Type B pancreatic cell (in vitro differentiated cells): ENCODE results near the gene KIAA1755. TPM values are rescaled to one million over a fixed set of nuclear protein-coding genes. Genes with fewer than 3 reads are reported as not detected.
A peak's percentile ranks its signal among the peaks of the same experiment; 100 is the strongest.

Experiments
- DNase-seq: peaks from one replicate; pipeline ENCODE4 v3.0.0; 2021; ENCODE audit warnings: mixed read lengths; ENCODE audit not compliant: unreplicated experiment; ENCODE audit errors: extremely low spot score
- H3K27ac Mint-ChIP-seq: 2 replicates; pipeline ENCODE4 v1.8.0; 2021; ENCODE audit warnings: mild to moderate bottlenecking, mixed read lengths
- H3K27me3 Mint-ChIP-seq: 2 replicates; pipeline ENCODE4 v1.8.0; 2021; ENCODE audit warnings: mixed read lengths
- H3K36me3 Mint-ChIP-seq: 2 replicates; pipeline ENCODE4 v1.8.0; 2021; ENCODE audit warnings: mixed read lengths
- H3K4me1 Mint-ChIP-seq: one replicate; pipeline ENCODE4 v1.8.0; 2021; ENCODE audit warnings: mixed read lengths; ENCODE audit not compliant: unreplicated experiment
- H3K4me3 Mint-ChIP-seq: 2 replicates; pipeline ENCODE4 v1.8.0; 2021; ENCODE audit warnings: mild to moderate bottlenecking, mixed read lengths
- H3K9me3 Mint-ChIP-seq: 2 replicates; pipeline ENCODE4 v1.8.0; 2021; ENCODE audit warnings: mixed read lengths
- total RNA-seq: library from RNA; stranded (reverse); gene quantifications from 2 replicates; pipeline ENCODE4 v1.2.1, GENCODE V29; 2021; ENCODE audit warnings: low replicate concordance
- TF ChIP-seq, protein P1 (sequence below): fragments of 200-600 bp; sonication (generic); conservative IDR thresholded peaks from 2 replicates; pipeline ENCODE4 v1.5.0; 2021; ENCODE audit warnings: antibody characterized with exemption, mild to moderate bottlenecking

Gene KIAA1755
- total RNA-seq, 1 donor from 2014 or later = 4.7 TPM

DNA sequence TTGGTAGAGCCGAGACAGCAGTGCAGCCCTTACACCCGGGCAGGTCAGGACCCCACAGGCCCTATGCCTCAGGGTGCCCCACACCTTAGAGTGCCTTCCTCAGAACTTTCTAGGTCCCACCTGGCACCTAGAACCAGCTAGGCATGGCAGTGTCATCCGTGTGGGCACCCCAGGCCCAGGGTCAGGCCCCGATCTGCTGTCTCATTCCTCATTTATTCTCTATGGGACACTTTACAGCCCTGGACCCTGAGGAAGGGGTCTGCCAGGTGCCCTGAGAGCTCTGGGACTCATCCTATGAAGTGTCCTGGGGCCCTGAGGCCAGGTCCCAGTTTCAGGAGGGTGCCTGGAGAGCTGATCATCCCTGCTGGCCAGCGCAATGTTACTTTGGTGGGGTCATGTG lies 35.3 kb upstream of the KIAA1755 start:
- Mint-ChIP-seq H3K4me3 (no peak overlapping the region), H3K27ac (no peak overlapping the region), H3K27me3 (no peaks in the 10 kb centered on the region), H3K36me3 (no peaks in the 10 kb centered on the region), H3K9me3 (no peaks in the 10 kb centered on the region), H3K4me1 (peaks cover 19% of the 10 kb centered on the region)
- DNase-seq = no peak
- TF ChIP-seq, protein P1, sequence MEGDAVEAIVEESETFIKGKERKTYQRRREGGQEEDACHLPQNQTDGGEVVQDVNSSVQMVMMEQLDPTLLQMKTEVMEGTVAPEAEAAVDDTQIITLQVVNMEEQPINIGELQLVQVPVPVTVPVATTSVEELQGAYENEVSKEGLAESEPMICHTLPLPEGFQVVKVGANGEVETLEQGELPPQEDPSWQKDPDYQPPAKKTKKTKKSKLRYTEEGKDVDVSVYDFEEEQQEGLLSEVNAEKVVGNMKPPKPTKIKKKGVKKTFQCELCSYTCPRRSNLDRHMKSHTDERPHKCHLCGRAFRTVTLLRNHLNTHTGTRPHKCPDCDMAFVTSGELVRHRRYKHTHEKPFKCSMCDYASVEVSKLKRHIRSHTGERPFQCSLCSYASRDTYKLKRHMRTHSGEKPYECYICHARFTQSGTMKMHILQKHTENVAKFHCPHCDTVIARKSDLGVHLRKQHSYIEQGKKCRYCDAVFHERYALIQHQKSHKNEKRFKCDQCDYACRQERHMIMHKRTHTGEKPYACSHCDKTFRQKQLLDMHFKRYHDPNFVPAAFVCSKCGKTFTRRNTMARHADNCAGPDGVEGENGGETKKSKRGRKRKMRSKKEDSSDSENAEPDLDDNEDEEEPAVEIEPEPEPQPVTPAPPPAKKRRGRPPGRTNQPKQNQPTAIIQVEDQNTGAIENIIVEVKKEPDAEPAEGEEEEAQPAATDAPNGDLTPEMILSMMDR = no peak

DNA sequence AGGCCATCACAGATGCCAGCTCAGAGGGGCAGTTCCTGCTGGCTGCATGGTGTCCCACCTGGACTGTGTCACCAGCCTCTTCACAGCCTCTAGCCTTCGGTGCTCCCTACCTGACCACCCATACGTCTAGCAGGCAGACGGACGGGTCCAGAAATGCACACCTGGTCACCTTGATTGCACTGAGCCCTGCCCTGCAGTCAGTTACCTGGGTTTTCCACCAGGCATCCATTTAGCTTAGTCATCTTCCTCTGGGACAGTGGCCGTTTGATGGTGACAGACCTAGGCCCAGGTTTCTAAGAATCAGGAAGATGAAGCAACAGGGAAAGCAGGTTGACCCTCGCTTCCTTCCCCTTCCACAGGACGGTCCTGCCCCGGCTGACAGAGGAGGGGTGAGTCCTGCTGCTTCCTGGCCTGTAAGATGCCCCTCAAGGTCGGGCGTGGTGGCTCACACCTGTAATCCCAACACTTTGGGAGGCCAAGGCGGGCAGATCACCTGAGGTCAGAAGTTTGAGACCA lies 33.6 kb upstream of the KIAA1755 start:
- no peak for DNase-seq
- TF ChIP-seq, protein P1 = no peak
- Mint-ChIP-seq H3K27me3 (no peaks in the 10 kb centered on the region), H3K4me3 (no peak overlapping the region), H3K9me3 (no peaks in the 10 kb centered on the region), H3K4me1 (peaks cover 19% of the 10 kb centered on the region), H3K27ac (no peak overlapping the region), H3K36me3 (no peaks in the 10 kb centered on the region)

DNA sequence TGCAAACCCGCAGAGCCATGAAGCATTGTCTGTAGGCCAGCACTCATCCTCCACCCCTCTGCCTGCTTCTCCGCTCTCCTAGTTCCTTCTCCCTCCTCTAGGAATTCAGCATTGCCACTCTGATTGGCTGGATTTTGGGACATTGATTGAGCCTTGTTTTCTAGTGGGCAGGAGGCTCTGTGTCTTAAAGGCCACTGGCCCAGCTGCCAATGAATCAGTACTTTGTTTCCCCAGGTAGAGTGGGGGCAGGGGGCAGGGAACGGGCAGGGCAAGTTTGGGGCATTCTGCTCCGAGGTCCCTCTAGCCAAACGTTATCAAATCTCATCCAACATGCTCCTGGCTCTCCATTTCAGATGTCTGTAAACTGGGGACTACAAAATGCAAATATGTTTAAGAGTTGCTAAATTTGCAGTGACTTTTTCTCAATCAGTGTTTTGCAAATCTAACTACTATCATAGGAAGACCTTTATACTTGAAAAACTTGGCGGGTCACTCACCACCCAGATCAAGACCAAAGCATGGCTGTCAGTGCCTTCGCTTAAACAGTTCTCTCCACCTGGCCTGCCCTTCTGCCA lies 33.0 kb upstream of the KIAA1755 start:
- Mint-ChIP-seq H3K36me3 (no peaks in the 10 kb centered on the region), H3K27me3 (no peaks in the 10 kb centered on the region), H3K27ac (no peak overlapping the region), H3K4me3 (no peak overlapping the region), H3K4me1 (peaks cover 19% of the 10 kb centered on the region), H3K9me3 (no peaks in the 10 kb centered on the region)
- DNase-seq = no peak
- TF ChIP-seq, protein P1 = no peak

DNA sequence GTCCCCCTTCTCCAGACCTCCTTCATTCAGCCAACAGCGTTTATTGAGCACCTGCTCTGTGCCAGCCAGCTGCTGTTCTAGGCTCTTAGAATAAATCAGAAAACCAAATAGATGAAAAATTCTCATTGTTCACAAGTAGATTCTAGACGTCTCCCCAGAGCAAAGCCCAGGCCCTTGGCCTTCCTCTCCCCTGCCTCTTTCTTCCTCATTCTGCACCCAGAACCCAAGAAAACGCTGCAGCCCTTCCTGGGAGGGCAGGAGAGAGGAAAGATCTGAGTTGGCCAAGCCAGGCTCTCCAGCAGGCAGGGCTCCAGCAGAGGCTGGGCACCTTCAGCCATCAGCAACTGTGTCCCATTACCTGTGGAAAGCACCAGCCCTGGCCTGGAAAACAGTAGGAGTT lies 31.4 kb upstream of the KIAA1755 start:
- no peaks in the 10 kb centered on the region for H3K27me3 Mint-ChIP-seq
- H3K27ac Mint-ChIP-seq = no peak overlapping the region
- H3K4me1 Mint-ChIP-seq = peaks cover 29% of the 10 kb centered on the region
- H3K4me3 Mint-ChIP-seq = no peak overlapping the region
- no peak for DNase-seq
- no peaks in the 10 kb centered on the region for H3K36me3 Mint-ChIP-seq
- TF ChIP-seq, protein P1 = no peak
- H3K9me3 Mint-ChIP-seq = no peaks in the 10 kb centered on the region

DNA sequence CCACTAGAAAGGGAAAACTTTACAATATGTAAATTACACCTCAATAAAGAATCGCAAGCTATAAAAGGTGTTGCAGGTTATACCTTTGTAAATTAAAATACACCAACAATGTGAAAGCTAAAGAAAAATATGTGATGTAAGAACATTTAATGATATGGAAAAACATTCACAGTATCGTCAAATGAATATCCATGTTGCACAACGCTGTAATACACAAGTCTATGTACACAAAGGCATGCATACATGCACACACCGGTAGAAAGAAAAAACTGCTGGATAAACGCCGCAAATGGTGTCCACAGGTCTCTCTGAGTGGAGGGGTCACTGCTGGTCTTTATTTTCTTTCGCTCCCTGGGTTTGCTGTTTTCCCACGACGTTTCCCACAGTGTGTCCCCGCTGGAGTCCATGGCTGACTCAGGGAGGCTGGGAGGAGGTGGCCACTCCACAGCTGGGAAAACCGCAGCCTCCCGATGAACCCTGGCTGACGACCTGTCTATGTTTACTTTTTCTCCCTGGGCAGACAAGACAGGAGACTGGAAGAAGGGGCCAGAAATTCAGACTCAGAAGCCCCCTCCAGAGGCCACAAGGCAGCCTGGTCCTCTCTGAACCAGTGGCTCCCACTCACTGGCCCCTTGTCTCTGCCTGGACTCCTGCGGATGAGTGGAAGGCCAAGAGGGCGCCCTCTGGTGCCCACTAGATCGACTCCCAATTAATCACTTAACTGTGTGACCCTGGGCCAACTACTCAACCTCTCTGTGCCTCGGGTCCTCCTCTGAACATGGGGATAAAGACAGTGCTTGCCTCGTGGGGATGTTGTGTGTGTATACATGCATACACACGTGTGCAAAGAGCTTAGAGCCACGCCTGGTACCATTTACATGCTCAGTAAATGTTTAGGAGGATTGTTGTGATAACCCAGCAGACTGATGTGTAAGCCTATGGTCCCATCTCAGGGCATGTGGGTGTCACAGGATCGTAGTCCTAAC lies 30.6 kb upstream of the KIAA1755 start:
- Mint-ChIP-seq H3K36me3 (no peaks in the 10 kb centered on the region), H3K4me3 (no peak overlapping the region), H3K4me1 (peaks cover 37% of the 10 kb centered on the region), H3K9me3 (no peaks in the 10 kb centered on the region), H3K27ac (no peak overlapping the region), H3K27me3 (no peaks in the 10 kb centered on the region)
- TF ChIP-seq, protein P1 = peak; percentile 69
- no peak for DNase-seq
